ENCODE data around the gene TPCN2.

DNA sequence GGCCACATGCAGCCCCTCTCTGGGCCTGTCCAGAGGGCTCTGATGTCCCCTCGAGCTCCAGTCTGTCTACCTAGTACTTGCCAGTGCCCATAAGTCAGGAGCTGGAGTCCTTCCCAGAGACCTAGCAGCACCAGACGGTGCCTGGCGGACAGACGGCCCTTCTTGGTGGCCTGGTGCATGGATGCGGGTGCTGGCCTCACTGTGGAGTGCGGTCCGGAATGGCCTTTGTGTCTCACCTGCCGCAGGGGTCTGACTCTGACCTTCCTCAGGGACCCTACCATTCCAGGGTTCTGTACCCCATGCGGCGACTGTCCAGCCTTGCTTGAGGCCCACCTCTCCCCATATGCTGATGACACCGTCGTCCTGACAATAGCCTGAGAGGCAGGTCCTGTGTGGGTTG is 77.6 kb downstream of the TPCN2 start:
- TF ChIP-seq, protein P1, sequence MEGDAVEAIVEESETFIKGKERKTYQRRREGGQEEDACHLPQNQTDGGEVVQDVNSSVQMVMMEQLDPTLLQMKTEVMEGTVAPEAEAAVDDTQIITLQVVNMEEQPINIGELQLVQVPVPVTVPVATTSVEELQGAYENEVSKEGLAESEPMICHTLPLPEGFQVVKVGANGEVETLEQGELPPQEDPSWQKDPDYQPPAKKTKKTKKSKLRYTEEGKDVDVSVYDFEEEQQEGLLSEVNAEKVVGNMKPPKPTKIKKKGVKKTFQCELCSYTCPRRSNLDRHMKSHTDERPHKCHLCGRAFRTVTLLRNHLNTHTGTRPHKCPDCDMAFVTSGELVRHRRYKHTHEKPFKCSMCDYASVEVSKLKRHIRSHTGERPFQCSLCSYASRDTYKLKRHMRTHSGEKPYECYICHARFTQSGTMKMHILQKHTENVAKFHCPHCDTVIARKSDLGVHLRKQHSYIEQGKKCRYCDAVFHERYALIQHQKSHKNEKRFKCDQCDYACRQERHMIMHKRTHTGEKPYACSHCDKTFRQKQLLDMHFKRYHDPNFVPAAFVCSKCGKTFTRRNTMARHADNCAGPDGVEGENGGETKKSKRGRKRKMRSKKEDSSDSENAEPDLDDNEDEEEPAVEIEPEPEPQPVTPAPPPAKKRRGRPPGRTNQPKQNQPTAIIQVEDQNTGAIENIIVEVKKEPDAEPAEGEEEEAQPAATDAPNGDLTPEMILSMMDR (IDR thresholded peaks at IDR 0.05), result no peak
- TF ChIP-seq POLR2A (IDR thresholded peaks at IDR 0.05) (no peak), EP300 (IDR thresholded peaks at IDR 0.05) (no peak)

All from upper lobe of left lung (tissue), 4 donors.